ENCODE results near the gene PLSCR4. TPM values are rescaled to one million over a fixed set of nuclear protein-coding genes. Genes with fewer than 3 reads are reported as not detected.

PLSCR4 gene
- total and polyA plus RNA-seq, 2 of the 8 experiments (the other 6 are each of a cell fraction or from before 2014, with no cell fraction given): 1.8 to 2.9 TPM

- no peak overlapping the region for H3K14ac ChIP-seq (ENCODE audit: insufficient read length)
- no peak overlapping the region for H3K56ac ChIP-seq (replicated peaks; ENCODE audit: insufficient read length, low read depth, low read length)
- H2BK15ac ChIP-seq (ENCODE audit: low read length): no peak overlapping the region
- ChIA-PET POLR2A (ENCODE audit: partially characterized antibody) (no interaction called here), CTCF (ENCODE audit: partially characterized antibody) (interaction anchor here (1.2 kb wide), 1 partner anchor 14 kb away, joined by 3 read pairs; no protein-coding TSS in a partner anchor)
- FAIRE-seq (no peak), DNase-seq (ENCODE audit: low read depth in 1 of 2, low spot score in 2 of 2) (no peak)
- H2AFZ ChIP-seq (ENCODE audit: low read length): no peak overlapping the region
- no peak overlapping the region for H2BK120ac ChIP-seq (replicated peaks; ENCODE audit: low read depth, low read length)
- H3K36me3 ChIP-seq (ENCODE audit: control insufficient read depth in 2 of 4, insufficient read depth in 4 of 4, low read length in 3 of 4): no peaks in the 10 kb centered on the region
- no peak overlapping the region for H4K91ac ChIP-seq (replicated peaks; ENCODE audit: insufficient read length, low read length)
- no peaks in the 10 kb centered on the region for H3K23me2 ChIP-seq (ENCODE audit: low read depth, low read length)
- no peak overlapping the region for H3K23ac ChIP-seq (ENCODE audit: insufficient read length)
- H3K79me1 ChIP-seq (ENCODE audit: low read depth, low read length): no peaks in the 10 kb centered on the region; the same call in 1 of the 2 replicates
- 92% methylated on average over 3 of the region's 3 CpGs; no CpG with 5 or more reads in 1 of the 2 experiments for WGBS, 2 experiments (ENCODE audit: extremely low coverage in 1 of 2, insufficient coverage in 1 of 2, insufficient read length in 1 of 2, insufficient replicate concordance in 2 of 2, low coverage in 1 of 2, low lambda C conversion rate in 2 of 2, missing lambda C conversion rate in 1 of 2)
- H4K20me1 ChIP-seq (replicated peaks in 1 of 2; ENCODE audit: control insufficient read depth in 1 of 2, insufficient read depth in 2 of 2, low read length in 2 of 2): peaks cover 0 to 1% of the 10 kb centered on the region in 2 experiments
- no peak overlapping the region for H3K4ac ChIP-seq (replicated peaks; ENCODE audit: insufficient read length, low read depth, low read length)
- no peak overlapping the region for H2AK5ac ChIP-seq (ENCODE audit: low read depth, low read length)
- no peak overlapping the region for H3K18ac ChIP-seq (ENCODE audit: extremely low read depth, low read length)
- H3K9me3 ChIP-seq (ENCODE audit: insufficient read depth in 2 of 2, low read depth in 1 of 2, low read length in 1 of 2): no peaks in the 10 kb centered on the region
- no peak overlapping the region for H2BK5ac ChIP-seq (ENCODE audit: low read depth, low read length)
- no peak overlapping the region for H3K27ac ChIP-seq (ENCODE audit: low read depth, low read length)
- peaks cover 0 to 5% (median 0%) of the 10 kb centered on the region in 4 experiments; a peak in 1 of 7 replicates for H3K4me1 ChIP-seq (replicated peaks in 1 of 4; ENCODE audit: control insufficient read depth in 3 of 4, insufficient read depth in 4 of 4, low read length in 3 of 4)
- no peak overlapping the region for H3K4me3 ChIP-seq (ENCODE audit: extremely low read depth in 1 of 4, insufficient read depth in 2 of 4, low read depth in 3 of 4, low read length in 4 of 4)
- no peak overlapping the region for H4K8ac ChIP-seq (ENCODE audit: extremely low read depth, insufficient read depth, low read length)
- no peak overlapping the region for H2BK12ac ChIP-seq (ENCODE audit: low read depth, low read length)
- H4K5ac ChIP-seq (ENCODE audit: insufficient read length, low read depth, low read length): no peak overlapping the region
- no peak for TF ChIP-seq ZNF274 (IDR thresholded peaks at IDR 0.05; ENCODE audit: borderline replicate concordance, extremely low read depth, low read length)
- TF ChIP-seq BACH1 (IDR thresholded peaks at IDR 0.05; ENCODE audit: low read length): peak; percentile 45; the same call in 1 of the 2 replicates
- no peak for TF ChIP-seq CHD1 (IDR thresholded peaks at IDR 0.05; ENCODE audit: low read depth, low read length)
- no peak for TF ChIP-seq NANOG (IDR thresholded peaks at IDR 0.05; ENCODE audit: insufficient read depth, low read depth, low read length, poor library complexity, severe bottlenecking)
- no peak for TF ChIP-seq SRF (IDR thresholded peaks at IDR 0.05; ENCODE audit: low read depth, low read length)
- TF ChIP-seq MAFK (IDR thresholded peaks at IDR 0.05; ENCODE audit: low read depth, low read length): peak; percentile 48; the same call in 1 of the 2 replicates
- no peak for TF ChIP-seq KDM5A (IDR thresholded peaks at IDR 0.05; ENCODE audit: low read length)
- no peak overlapping the region for H2BK20ac ChIP-seq (ENCODE audit: low read length)
- H3K27me3 ChIP-seq (replicated peaks in 1 of 4; ENCODE audit: control insufficient read depth in 3 of 4, extremely low read depth in 1 of 4, insufficient read depth in 3 of 4, low read length in 3 of 4): no peaks in the 10 kb centered on the region
- H3K4me2 ChIP-seq (ENCODE audit: insufficient read depth in 1 of 2, low read depth in 2 of 2, low read length in 2 of 2): no peak overlapping the region
- H3K9ac ChIP-seq (replicated peaks in 1 of 4; ENCODE audit: extremely low read depth in 1 of 4, low read depth in 3 of 4, low read length in 3 of 4): no peak overlapping the region
- H3K79me2 ChIP-seq (ENCODE audit: control insufficient read depth in 1 of 2, insufficient read depth in 2 of 2, low read length in 2 of 2): peaks cover 0 to 66% of the 10 kb centered on the region in 2 experiments; a peak in 2 of 4 replicates
These were observed 108.1 kb downstream of the PLSCR4 start for GRCh38 chr3:146142757-146143156.
